AG09309 (cell line): ENCODE data around the gene YPEL3.

Experiments used
- DNase-seq: peaks from one replicate; pipeline ENCODE4 v3.0.0-alpha.2; 2010; ENCODE audit warnings: low read depth
- H3K4me3 ChIP-seq: 2 replicates; pipeline ENCODE4 v1.5.1; 2011; ENCODE audit warnings: mild to moderate bottlenecking, low read depth, low read length, moderate library complexity; ENCODE audit not compliant: control insufficient read depth
- TF ChIP-seq, protein P1 (sequence below): IDR thresholded peaks from 2 replicates; pipeline ENCODE4 v1.5.1; 2011; ENCODE audit warnings: mild to moderate bottlenecking, low read depth, low read length, inconsistent platforms; ENCODE audit not compliant: insufficient read depth, control insufficient read depth; ENCODE audit errors: missing control alignments

YPEL3 gene

DNA sequence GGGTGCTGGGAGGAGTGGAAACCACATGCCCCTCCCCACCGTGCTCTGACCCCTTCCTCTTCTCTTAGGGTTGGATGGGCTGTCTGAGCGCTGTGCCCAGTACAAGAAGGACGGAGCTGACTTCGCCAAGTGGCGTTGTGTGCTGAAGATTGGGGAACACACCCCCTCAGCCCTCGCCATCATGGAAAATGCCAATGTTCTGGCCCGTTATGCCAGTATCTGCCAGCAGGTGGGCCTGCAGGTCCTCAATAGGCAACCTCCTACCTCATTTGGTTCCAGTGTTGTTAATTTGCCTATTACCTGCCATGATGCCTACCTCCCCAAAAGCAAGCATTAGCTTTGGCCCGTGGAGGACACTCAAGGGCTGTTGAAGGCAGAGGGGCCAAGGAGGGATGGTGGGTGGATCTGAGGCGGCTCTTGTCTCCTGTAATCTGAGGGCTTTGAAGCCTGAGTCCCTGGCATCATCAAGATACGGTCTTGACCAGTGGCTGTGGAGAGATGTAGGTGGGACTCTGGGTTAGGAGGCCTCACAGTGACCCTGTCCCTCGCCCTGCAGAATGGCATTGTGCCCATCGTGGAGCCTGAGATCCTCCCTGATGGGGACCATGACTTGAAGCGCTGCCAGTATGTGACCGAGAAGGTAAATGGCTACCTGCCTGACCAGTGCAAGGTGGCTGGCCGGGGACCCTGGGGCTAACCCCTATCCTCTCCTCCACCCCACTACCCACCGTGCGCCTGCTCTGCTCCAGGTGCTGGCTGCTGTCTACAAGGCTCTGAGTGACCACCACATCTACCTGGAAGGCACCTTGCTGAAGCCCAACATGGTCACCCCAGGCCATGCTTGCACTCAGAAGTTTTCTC, 27.0 kb downstream of the YPEL3 start:
- TF ChIP-seq, protein P1, sequence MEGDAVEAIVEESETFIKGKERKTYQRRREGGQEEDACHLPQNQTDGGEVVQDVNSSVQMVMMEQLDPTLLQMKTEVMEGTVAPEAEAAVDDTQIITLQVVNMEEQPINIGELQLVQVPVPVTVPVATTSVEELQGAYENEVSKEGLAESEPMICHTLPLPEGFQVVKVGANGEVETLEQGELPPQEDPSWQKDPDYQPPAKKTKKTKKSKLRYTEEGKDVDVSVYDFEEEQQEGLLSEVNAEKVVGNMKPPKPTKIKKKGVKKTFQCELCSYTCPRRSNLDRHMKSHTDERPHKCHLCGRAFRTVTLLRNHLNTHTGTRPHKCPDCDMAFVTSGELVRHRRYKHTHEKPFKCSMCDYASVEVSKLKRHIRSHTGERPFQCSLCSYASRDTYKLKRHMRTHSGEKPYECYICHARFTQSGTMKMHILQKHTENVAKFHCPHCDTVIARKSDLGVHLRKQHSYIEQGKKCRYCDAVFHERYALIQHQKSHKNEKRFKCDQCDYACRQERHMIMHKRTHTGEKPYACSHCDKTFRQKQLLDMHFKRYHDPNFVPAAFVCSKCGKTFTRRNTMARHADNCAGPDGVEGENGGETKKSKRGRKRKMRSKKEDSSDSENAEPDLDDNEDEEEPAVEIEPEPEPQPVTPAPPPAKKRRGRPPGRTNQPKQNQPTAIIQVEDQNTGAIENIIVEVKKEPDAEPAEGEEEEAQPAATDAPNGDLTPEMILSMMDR = peak; percentile 61
- no peak for DNase-seq
- peak overlapping the region; percentile 5; the same call in 1 of the 2 replicates for H3K4me3 ChIP-seq

DNA sequence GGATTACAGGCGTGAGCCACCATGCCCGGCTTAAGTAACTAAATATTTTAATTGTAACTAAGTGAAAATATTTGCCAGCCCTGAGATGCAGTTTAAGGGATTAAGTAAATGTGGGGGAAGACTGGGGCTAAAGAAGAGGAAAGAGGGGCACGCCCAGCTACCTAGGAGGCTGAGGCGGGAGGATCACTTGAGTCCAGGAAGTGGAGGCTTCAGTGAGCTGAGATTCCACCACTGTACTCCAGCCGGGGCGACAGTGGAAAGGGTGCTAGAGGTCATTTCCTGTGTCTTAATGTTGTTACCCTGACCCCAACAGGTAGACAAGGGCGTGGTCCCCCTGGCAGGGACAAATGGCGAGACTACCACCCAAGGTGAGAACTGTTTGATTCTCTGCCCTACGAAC, 27.7 kb downstream of the YPEL3 start:
- peak overlapping the region; percentile 5; the same call in 1 of the 2 replicates for H3K4me3 ChIP-seq
- no peak for DNase-seq
- TF ChIP-seq, protein P1 = no peak

DNA sequence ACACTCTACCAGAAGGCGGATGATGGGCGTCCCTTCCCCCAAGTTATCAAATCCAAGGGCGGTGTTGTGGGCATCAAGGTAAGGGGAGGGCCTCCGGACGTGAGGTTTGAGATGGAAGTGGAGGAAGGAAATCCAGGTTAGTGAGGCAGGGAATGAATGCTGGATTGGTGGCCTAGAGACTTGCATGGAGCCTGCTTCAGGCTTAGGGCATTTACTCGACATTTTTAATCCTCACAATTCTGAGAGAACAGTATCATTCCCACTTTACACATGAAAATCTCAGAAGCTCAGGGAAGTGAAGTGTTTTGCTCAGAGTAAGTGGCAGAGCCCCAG, 28.5 kb downstream of the YPEL3 start:
- TF ChIP-seq, protein P1 = no peak
- peak overlapping the region; percentile 99 for H3K4me3 ChIP-seq
- DNase-seq = no peak

DNA sequence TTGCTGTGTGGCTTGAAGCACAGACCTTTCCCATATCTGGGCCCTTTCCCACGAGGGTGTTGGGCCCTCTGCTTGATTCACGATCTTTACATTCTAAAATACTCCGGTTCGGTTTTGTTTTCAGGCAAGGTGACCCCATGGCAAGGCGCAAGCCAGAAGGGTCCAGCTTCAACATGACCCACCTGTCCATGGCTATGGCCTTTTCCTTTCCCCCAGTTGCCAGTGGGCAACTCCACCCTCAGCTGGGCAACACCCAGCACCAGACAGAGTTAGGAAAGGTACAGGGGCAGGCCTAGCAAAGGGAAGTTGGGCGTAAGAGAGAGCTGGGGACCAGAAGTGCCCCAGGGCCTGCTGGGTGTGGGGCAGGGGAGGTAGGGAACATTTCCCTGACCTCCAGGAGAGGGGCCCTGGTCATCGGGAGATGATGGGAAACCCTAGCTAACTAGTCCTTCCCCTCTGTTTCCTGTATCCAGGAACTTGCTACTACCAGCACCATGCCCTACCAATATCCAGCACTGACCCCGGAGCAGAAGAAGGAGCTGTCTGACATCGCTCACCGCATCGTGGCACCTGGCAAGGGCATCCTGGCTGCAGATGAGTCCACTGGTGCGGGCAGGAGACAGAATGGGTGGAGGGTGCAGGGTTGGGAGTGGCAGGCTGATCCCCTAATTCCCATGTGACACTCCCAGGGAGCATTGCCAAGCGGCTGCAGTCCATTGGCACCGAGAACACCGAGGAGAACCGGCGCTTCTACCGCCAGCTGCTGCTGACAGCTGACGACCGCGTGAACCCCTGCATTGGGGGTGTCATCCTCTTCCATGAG, 29.0 kb downstream of the YPEL3 start:
- peak overlapping the region; percentile 99 for H3K4me3 ChIP-seq

DNA sequence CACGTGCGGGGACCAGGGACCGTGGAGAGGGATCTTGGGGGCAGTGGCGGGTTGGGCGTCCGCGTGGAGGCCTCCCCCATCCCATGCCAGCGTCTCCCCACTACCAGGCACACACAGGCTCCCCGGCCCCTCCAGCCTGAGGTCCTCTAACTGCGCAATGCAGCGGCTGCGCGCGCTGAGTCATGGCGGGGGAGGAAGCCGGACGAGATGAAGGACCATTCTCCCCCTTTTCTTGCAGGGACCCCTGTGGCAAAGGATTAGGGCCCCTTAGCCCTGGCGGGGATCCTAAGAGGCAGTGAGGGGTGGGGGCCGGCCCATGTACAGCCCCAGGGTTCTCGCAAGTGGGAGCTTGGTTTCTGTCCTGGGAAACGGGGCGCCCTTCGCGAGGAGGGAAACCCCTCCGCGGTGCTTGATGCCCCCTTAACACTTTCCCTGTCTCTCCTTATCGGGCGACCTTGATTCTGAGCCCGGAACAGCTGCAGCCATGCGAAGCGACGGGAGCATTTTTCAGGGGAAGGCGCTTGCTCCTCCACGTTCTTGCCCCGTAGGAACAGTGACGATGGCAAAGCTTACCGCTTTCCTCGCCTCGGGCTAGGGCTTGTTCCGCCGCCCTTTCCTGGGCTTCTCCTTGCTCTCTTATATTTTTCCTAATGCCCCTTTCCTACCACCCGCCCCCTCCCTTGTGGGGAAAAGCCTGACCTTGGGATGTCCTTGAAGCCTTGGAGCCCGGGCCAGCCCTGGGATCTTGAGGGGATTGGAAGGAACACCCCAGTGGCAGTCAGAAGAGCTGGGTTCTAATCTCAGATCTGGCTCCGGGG, 29.9 kb downstream of the YPEL3 start:
- TF ChIP-seq, protein P1 = no peak
- no peak for DNase-seq
- peak overlapping the region; percentile 99 for H3K4me3 ChIP-seq

More for the DNA sequence above, 29.0 kb downstream of the YPEL3 start:
- DNase-seq = no peak
- TF ChIP-seq, protein P1 = no peak
